ENCODE results near the gene CLASP2. TPM values are rescaled to one million over a fixed set of nuclear protein-coding genes. Genes with fewer than 3 reads are reported as not detected.

The CLASP2 gene
- total and polyA plus RNA-seq, 2 experiments from 2014 or later: 12.3 to 30.4 TPM

GRCh38 chr3:33634262-33634661 lies 83.8 kb downstream of the CLASP2 start:
- H3K27me3 ChIP-seq (replicated peaks; ENCODE audit: insufficient read depth): no peaks in the 10 kb centered on the region
- H3K9me2 ChIP-seq (ENCODE audit: insufficient read depth): no peaks in the 10 kb centered on the region
- in situ Hi-C loops (cut with MboI): loop anchor here (10.0 kb wide), 2 partner anchors 81 to 151 kb away; partner anchors contain the start of gene CLASP2
- no peak overlapping the region for H3K4me3 ChIP-seq
- H3K4me1 ChIP-seq (ENCODE audit: insufficient read depth): no peaks in the 10 kb centered on the region
- no peaks in the 10 kb centered on the region for H3K9me3 ChIP-seq (ENCODE audit: low read depth)
- H3K4me2 ChIP-seq (ENCODE audit: unreplicated experiment): no peak overlapping the region
- no peaks in the 10 kb centered on the region for H3K79me2 ChIP-seq (ENCODE audit: insufficient read depth)
- no peak overlapping the region for H3K27ac ChIP-seq
- H3F3A ChIP-seq (ENCODE audit: insufficient read depth): no peaks in the 10 kb centered on the region
- 83 to 91% methylated on average over 3 of the region's 3 CpGs for WGBS, 2 experiments (ENCODE audit: low coverage in 1 of 2, low lambda C conversion rate in 2 of 2, missing lambda C conversion rate in 2 of 2)
- H4K20me1 ChIP-seq (ENCODE audit: insufficient read depth): no peaks in the 10 kb centered on the region
- no peak overlapping the region for H2AFZ ChIP-seq
- H3K9ac ChIP-seq: no peak overlapping the region
- 0 out of 2 replicates have a peak, but pooled peaks cover 4% of the 10 kb centered on the region for H3K36me3 ChIP-seq (ENCODE audit: low read depth)
- TF ChIP-seq EZH2 (IDR thresholded peaks at IDR 0.05; ENCODE audit: insufficient read depth, poor library complexity, severe bottlenecking): no peak
- no peak for TF ChIP-seq EZH2phosphoT487 (IDR thresholded peaks at IDR 0.05; ENCODE audit: insufficient read depth, low read depth)
- DNase-seq: no peak

GRCh38 chr3:33629219-33629618 lies 88.8 kb downstream of the CLASP2 start:
- H3K4me1 ChIP-seq (ENCODE audit: insufficient read depth): 0 out of 2 replicates have a peak, but pooled peaks cover 5% of the 10 kb centered on the region
- TF ChIP-seq EZH2phosphoT487 (IDR thresholded peaks at IDR 0.05; ENCODE audit: insufficient read depth, low read depth): no peak
- no peak for TF ChIP-seq EZH2 (IDR thresholded peaks at IDR 0.05; ENCODE audit: insufficient read depth, poor library complexity, severe bottlenecking)
- H3K27ac ChIP-seq: no peak overlapping the region
- H3K27me3 ChIP-seq (replicated peaks; ENCODE audit: insufficient read depth): no peaks in the 10 kb centered on the region
- no peaks in the 10 kb centered on the region for H3F3A ChIP-seq (ENCODE audit: insufficient read depth)
- H3K9me2 ChIP-seq (ENCODE audit: insufficient read depth): no peaks in the 10 kb centered on the region
- H3K4me2 ChIP-seq (ENCODE audit: unreplicated experiment): no peak overlapping the region
- 87 to 95% methylated on average over 1 of the region's 1 CpG for WGBS, 2 experiments (ENCODE audit: low coverage in 1 of 2, low lambda C conversion rate in 2 of 2, missing lambda C conversion rate in 2 of 2)
- no peak for DNase-seq
- no peaks in the 10 kb centered on the region for H4K20me1 ChIP-seq (ENCODE audit: insufficient read depth)
- no peak overlapping the region for H2AFZ ChIP-seq
- no peaks in the 10 kb centered on the region for H3K9me3 ChIP-seq (ENCODE audit: low read depth)
- 0 out of 2 replicates have a peak, but pooled peaks cover 4% of the 10 kb centered on the region for H3K36me3 ChIP-seq (ENCODE audit: low read depth)
- in situ Hi-C loops (cut with MboI): no loop called here
- no peaks in the 10 kb centered on the region for H3K79me2 ChIP-seq (ENCODE audit: insufficient read depth)
- H3K4me3 ChIP-seq: no peak overlapping the region
- H3K9ac ChIP-seq: no peak overlapping the region

DNA sequence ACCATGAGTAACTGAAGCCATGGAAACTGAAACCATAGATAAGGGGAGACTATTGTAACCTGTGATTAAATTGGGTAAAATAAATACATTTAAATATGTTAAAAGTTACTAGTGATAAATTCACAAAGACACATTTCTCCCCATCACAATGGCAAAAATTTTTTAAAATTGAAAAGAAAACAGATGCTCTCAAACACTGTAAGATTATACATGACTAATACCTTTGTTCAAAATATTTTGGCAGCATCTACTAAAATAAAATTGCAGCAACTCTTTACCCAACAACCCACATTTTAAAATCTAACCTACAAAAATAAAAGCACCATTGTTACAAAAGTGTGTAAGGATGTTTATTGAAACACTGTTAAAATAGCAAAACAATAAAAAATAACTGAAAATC lies 93.3 kb downstream of the CLASP2 start:
- H3K79me2 ChIP-seq (ENCODE audit: insufficient read depth): no peaks in the 10 kb centered on the region
- no peaks in the 10 kb centered on the region for H3F3A ChIP-seq (ENCODE audit: insufficient read depth)
- in situ Hi-C loops (cut with MboI): no loop called here
- 0 out of 2 replicates have a peak, but pooled peaks cover 5% of the 10 kb centered on the region for H3K4me1 ChIP-seq (ENCODE audit: insufficient read depth)
- no peak overlapping the region for H3K4me2 ChIP-seq (ENCODE audit: unreplicated experiment)
- no peaks in the 10 kb centered on the region for H3K9me2 ChIP-seq (ENCODE audit: insufficient read depth)
- TF ChIP-seq EZH2 (IDR thresholded peaks at IDR 0.05; ENCODE audit: insufficient read depth, poor library complexity, severe bottlenecking): no peak
- no peak for TF ChIP-seq EZH2phosphoT487 (IDR thresholded peaks at IDR 0.05; ENCODE audit: insufficient read depth, low read depth)
- H3K9me3 ChIP-seq (ENCODE audit: low read depth): no peaks in the 10 kb centered on the region
- H3K4me3 ChIP-seq: no peak overlapping the region
- no peaks in the 10 kb centered on the region for H4K20me1 ChIP-seq (ENCODE audit: insufficient read depth)
- no peak overlapping the region for H2AFZ ChIP-seq
- no peak overlapping the region for H3K27ac ChIP-seq
- peak; percentile 21 for DNase-seq
- 0 out of 2 replicates have a peak, but pooled peaks cover 5% of the 10 kb centered on the region for H3K36me3 ChIP-seq (ENCODE audit: low read depth)
- no peak overlapping the region for H3K9ac ChIP-seq
- H3K27me3 ChIP-seq (replicated peaks; ENCODE audit: insufficient read depth): no peaks in the 10 kb centered on the region

DNA sequence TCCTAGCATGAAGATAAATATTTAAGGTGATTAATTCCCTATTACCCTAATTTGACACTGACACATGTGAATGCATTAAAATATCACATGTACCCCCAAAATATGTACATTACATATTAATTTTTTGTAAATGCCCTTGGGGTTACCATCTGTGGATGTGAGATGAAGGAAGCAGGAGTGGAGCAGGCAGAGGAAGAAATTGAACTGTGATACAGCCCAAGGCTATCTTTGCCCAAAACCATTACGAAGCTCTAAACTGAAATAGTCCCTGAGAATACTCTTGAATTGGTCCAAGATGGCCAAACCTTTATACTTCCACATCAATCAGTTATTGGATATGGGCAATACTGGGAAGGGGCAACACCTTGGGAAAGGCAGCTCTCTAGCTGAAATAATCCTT lies 105.0 kb downstream of the CLASP2 start:
- Histone ChIP-seq H3F3A (ENCODE audit: insufficient read depth) (no peaks in the 10 kb centered on the region), H3K4me3 (no peak overlapping the region), H3K79me2 (ENCODE audit: insufficient read depth) (no peaks in the 10 kb centered on the region), H3K27me3 (replicated peaks; ENCODE audit: insufficient read depth) (no peaks in the 10 kb centered on the region), H2AFZ (no peak overlapping the region), H3K9me3 (ENCODE audit: low read depth) (no peaks in the 10 kb centered on the region), H3K4me1 (ENCODE audit: insufficient read depth) (no peaks in the 10 kb centered on the region), H3K4me2 (ENCODE audit: unreplicated experiment) (no peak overlapping the region), H3K27ac (no peak overlapping the region), H3K36me3 (ENCODE audit: low read depth) (0 out of 2 replicates have a peak, but pooled peaks cover 7% of the 10 kb centered on the region), H3K9me2 (ENCODE audit: insufficient read depth) (no peaks in the 10 kb centered on the region), H4K20me1 (ENCODE audit: insufficient read depth) (no peaks in the 10 kb centered on the region), H3K9ac (no peak overlapping the region)
- 93 to 97% methylated on average over 1 of the region's 1 CpG for WGBS, 2 experiments (ENCODE audit: low coverage in 1 of 2, low lambda C conversion rate in 2 of 2, missing lambda C conversion rate in 2 of 2)
- no peak for DNase-seq
- in situ Hi-C loops (cut with MboI): no loop called here
- no peak for TF ChIP-seq EZH2phosphoT487 (IDR thresholded peaks at IDR 0.05; ENCODE audit: insufficient read depth, low read depth)

- H3F3A ChIP-seq (ENCODE audit: insufficient read depth): no peaks in the 10 kb centered on the region
- no peak overlapping the region for H2AFZ ChIP-seq
- H3K27ac ChIP-seq: no peak overlapping the region
- 0 out of 2 replicates have a peak, but pooled peaks cover 7% of the 10 kb centered on the region for H3K36me3 ChIP-seq (ENCODE audit: low read depth)
- no peak overlapping the region for H3K4me3 ChIP-seq
- no peaks in the 10 kb centered on the region for H3K4me1 ChIP-seq (ENCODE audit: insufficient read depth)
- TF ChIP-seq EZH2 (IDR thresholded peaks at IDR 0.05; ENCODE audit: insufficient read depth, poor library complexity, severe bottlenecking): no peak
- no peak for TF ChIP-seq EZH2phosphoT487 (IDR thresholded peaks at IDR 0.05; ENCODE audit: insufficient read depth, low read depth)
- H3K4me2 ChIP-seq (ENCODE audit: unreplicated experiment): no peak overlapping the region
- in situ Hi-C loops (cut with MboI): no loop called here
- no peaks in the 10 kb centered on the region for H3K27me3 ChIP-seq (replicated peaks; ENCODE audit: insufficient read depth)
- no peaks in the 10 kb centered on the region for H4K20me1 ChIP-seq (ENCODE audit: insufficient read depth)
- 97 to 100% methylated on average over 1 of the region's 1 CpG for WGBS, 2 experiments (ENCODE audit: low coverage in 1 of 2, low lambda C conversion rate in 2 of 2, missing lambda C conversion rate in 2 of 2)
- H3K79me2 ChIP-seq (ENCODE audit: insufficient read depth): no peaks in the 10 kb centered on the region
- no peaks in the 10 kb centered on the region for H3K9me3 ChIP-seq (ENCODE audit: low read depth)
- no peak for DNase-seq
- H3K9me2 ChIP-seq (ENCODE audit: insufficient read depth): no peaks in the 10 kb centered on the region
- no peak overlapping the region for H3K9ac ChIP-seq
These were observed 105.4 kb downstream of the CLASP2 start for GRCh38 chr3:33612607-33613006.

Measured in GM23248 (cell line).